IMR-90 (cell line): ENCODE results near the gene TEX2.
"Not testable (repeated sequence)": the region's sequence is repeated elsewhere in the genome, so short reads cannot be mapped to it uniquely, and the experiment has no call there.

Experiments used
- CEBPB ChIP-seq: IDR thresholded peaks from 2 replicates; pipeline ENCODE4 v1.6.1; 2012; ENCODE audit warnings: low read depth, low read length, improper control_type of control experiment
- MAFK ChIP-seq: IDR thresholded peaks from 2 replicates; pipeline ENCODE4 v1.6.1; 2012; ENCODE audit warnings: low read depth, low read length, improper control_type of control experiment
- NFE2L2 ChIP-seq: fragments of 150-350 bp; IDR thresholded peaks from 2 replicates; pipeline ENCODE4 v1.6.1; 2016; ENCODE audit warnings: low read depth, mild to moderate bottlenecking, low read length
- POLR2A ChIP-seq: IDR thresholded peaks from 2 replicates; pipeline ENCODE4 v1.6.1; 2012; ENCODE audit warnings: mild to moderate bottlenecking, low read depth, low read length
- RAD21 ChIP-seq: IDR thresholded peaks from 2 replicates; pipeline ENCODE4 v1.6.1; 2012; ENCODE audit warnings: low read length, improper control_type of control experiment
- RFX5 ChIP-seq: IDR thresholded peaks from 2 replicates; pipeline ENCODE4 v1.8.0; 2012; ENCODE audit warnings: low read depth, mild to moderate bottlenecking, low read length, moderate library complexity
- TF ChIP-seq, protein P1 (sequence below): conservative IDR thresholded peaks from 2 replicates; pipeline ENCODE4 v1.5.1; 2012; ENCODE audit warnings: mild to moderate bottlenecking, low read depth, low read length, improper control_type of control experiment
- TF ChIP-seq, protein P2 (sequence below): fragments of 150-350 bp; IDR thresholded peaks from 2 replicates; pipeline ENCODE4 v1.6.1; 2016; ENCODE audit warnings: low read depth, mild to moderate bottlenecking, low read length, moderate library complexity, borderline replicate concordance

GRCh38 chr17:64185557-64185956 lies 77.5 kb downstream of the TEX2 start:
- not testable (repeated sequence) for TF ChIP-seq NFE2L2, POLR2A, MAFK, RFX5, RAD21, CEBPB
- TF ChIP-seq, protein P1, sequence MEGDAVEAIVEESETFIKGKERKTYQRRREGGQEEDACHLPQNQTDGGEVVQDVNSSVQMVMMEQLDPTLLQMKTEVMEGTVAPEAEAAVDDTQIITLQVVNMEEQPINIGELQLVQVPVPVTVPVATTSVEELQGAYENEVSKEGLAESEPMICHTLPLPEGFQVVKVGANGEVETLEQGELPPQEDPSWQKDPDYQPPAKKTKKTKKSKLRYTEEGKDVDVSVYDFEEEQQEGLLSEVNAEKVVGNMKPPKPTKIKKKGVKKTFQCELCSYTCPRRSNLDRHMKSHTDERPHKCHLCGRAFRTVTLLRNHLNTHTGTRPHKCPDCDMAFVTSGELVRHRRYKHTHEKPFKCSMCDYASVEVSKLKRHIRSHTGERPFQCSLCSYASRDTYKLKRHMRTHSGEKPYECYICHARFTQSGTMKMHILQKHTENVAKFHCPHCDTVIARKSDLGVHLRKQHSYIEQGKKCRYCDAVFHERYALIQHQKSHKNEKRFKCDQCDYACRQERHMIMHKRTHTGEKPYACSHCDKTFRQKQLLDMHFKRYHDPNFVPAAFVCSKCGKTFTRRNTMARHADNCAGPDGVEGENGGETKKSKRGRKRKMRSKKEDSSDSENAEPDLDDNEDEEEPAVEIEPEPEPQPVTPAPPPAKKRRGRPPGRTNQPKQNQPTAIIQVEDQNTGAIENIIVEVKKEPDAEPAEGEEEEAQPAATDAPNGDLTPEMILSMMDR, result not testable (repeated sequence)
- TF ChIP-seq, protein P2, sequence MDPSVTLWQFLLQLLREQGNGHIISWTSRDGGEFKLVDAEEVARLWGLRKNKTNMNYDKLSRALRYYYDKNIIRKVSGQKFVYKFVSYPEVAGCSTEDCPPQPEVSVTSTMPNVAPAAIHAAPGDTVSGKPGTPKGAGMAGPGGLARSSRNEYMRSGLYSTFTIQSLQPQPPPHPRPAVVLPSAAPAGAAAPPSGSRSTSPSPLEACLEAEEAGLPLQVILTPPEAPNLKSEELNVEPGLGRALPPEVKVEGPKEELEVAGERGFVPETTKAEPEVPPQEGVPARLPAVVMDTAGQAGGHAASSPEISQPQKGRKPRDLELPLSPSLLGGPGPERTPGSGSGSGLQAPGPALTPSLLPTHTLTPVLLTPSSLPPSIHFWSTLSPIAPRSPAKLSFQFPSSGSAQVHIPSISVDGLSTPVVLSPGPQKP, result not testable (repeated sequence)
